Hepatocyte (in vitro differentiated cells): ENCODE results near the gene LRRTM1. TPM values are rescaled to one million over a fixed set of nuclear protein-coding genes. Genes with fewer than 3 reads are reported as not detected.

Source experiments
- DNase-seq: peaks from one replicate; pipeline ENCODE4 v3.0.0-alpha.2; 2016; ENCODE audit warnings: low spot score
- H2AFZ ChIP-seq: fragments of 200-600 bp; sonication (generic); 2 replicates; pipeline ENCODE4 v1.6.0; 2016; ENCODE audit warnings: antibody characterized with exemption, mild to moderate bottlenecking
- H3K27ac ChIP-seq: fragments of 200-600 bp; sonication (generic); 2 replicates; pipeline ENCODE4 v1.5.1; 2016; ENCODE audit warnings: mild to moderate bottlenecking
- H3K27me3 ChIP-seq: fragments of 200-600 bp; sonication (generic); 2 replicates; pipeline ENCODE4 v1.6.1; 2016
- H3K36me3 ChIP-seq: fragments of 200-600 bp; sonication (generic); replicated peaks from 2 replicates; pipeline ENCODE4 v1.5.1; 2016; ENCODE audit warnings: low read depth; ENCODE audit not compliant: insufficient read depth
- H3K4me1 ChIP-seq: fragments of 200-600 bp; sonication (generic); 2 replicates; pipeline ENCODE4 v1.5.1; 2016; ENCODE audit warnings: mild to moderate bottlenecking, moderate library complexity; ENCODE audit not compliant: insufficient read depth
- H3K4me2 ChIP-seq: fragments of 200-600 bp; sonication (generic); 2 replicates; pipeline ENCODE4 v1.6.0; 2016
- H3K4me3 ChIP-seq: fragments of 200-600 bp; sonication (generic); 2 replicates; pipeline ENCODE4 v1.5.1; 2016; ENCODE audit warnings: mild to moderate bottlenecking
- H3K79me2 ChIP-seq: fragments of 200-600 bp; sonication (generic); 2 replicates; pipeline ENCODE4 v1.6.0; 2017; ENCODE audit warnings: mild to moderate bottlenecking
- H3K9me2 ChIP-seq: fragments of 200-600 bp; sonication (generic); replicated peaks from 2 replicates; pipeline ENCODE4 v1.6.0; 2017; ENCODE audit warnings: mild to moderate bottlenecking; ENCODE audit not compliant: insufficient read depth
- H3K9me3 ChIP-seq: fragments of 200-600 bp; sonication (generic); 2 replicates; pipeline ENCODE4 v1.5.1; 2016; ENCODE audit warnings: low read depth, mild to moderate bottlenecking
- H4K20me1 ChIP-seq: fragments of 200-600 bp; sonication (generic); 2 replicates; pipeline ENCODE4 v1.6.0; 2016; ENCODE audit warnings: mild to moderate bottlenecking; ENCODE audit not compliant: insufficient read depth, poor library complexity, severe bottlenecking
- CTCF ChIP-seq: fragments of 200-600 bp; sonication (generic); IDR thresholded peaks from 2 replicates; pipeline ENCODE4 v1.5.1; 2016; ENCODE audit warnings: antibody characterized with exemption, mild to moderate bottlenecking; ENCODE audit not compliant: poor library complexity
- EZH2 ChIP-seq: fragments of 200-600 bp; sonication (generic); IDR thresholded peaks from 2 replicates; pipeline ENCODE4 v1.6.1; 2016; ENCODE audit warnings: antibody characterized with exemption, mild to moderate bottlenecking, borderline replicate concordance
- EZH2phosphoT487 ChIP-seq: fragments of 200-600 bp; sonication (generic); IDR thresholded peaks from one replicate; pipeline ENCODE4 v1.6.1; 2018; ENCODE audit warnings: antibody characterized with exemption, mild to moderate bottlenecking, low read depth, moderate library complexity; ENCODE audit not compliant: unreplicated experiment, severe bottlenecking
- WGBS: methylation state at CpG from one replicate; pipeline ENCODE4 v1.1.6; 2016; ENCODE audit warnings: low lambda C conversion rate; ENCODE audit errors: missing lambda C conversion rate; 5-methylcytosine and 5-hydroxymethylcytosine counted together
- polyA plus RNA-seq: library from polyadenylated mRNA; unstranded; fragments of >200 nt; fragmentation: Nextera tagmentation; extraction: Ambion mirVana; gene quantifications from 2 replicates; pipeline ENCODE4 v1.2.1, GENCODE V29; 2016
- total RNA-seq: library from RNA; depleted of rRNA; stranded (reverse); fragments of >200 nt; gene quantifications from 2 replicates; pipeline ENCODE4 v1.2.3, GENCODE V29; 2014

LRRTM1 gene
- total and polyA plus RNA-seq, 2 experiments from 2014 or later, result 1.3 to 2.7 TPM

- peak overlapping the region; percentile 11 for H2AFZ ChIP-seq
These were observed 2.1 kb downstream of the LRRTM1 start for GRCh38 chr2:80302314-80303005.

GRCh38 chr2:80302001-80302313 is 2.6 kb downstream of the LRRTM1 start:
- WGBS, result 27% methylated on average over 12 of the region's 12 CpGs
- Histone ChIP-seq H3K4me2 (peak overlapping the region; percentile 99), H2AFZ (peak overlapping the region; percentile 11)

More at GRCh38 chr2:80302314-80303005, 2.1 kb downstream of the LRRTM1 start:
- H3K4me2 ChIP-seq, result peak overlapping the region; percentile 99
- no peaks in the 10 kb centered on the region for H3K79me2 ChIP-seq
- H3K9me2 ChIP-seq, result no peaks in the 10 kb centered on the region
- H3K36me3 ChIP-seq, result no peaks in the 10 kb centered on the region
- no peak for DNase-seq
- peaks cover 21% of the 10 kb centered on the region for H3K4me1 ChIP-seq
- TF ChIP-seq EZH2phosphoT487, result no peak
- no peak for TF ChIP-seq CTCF
- TF ChIP-seq EZH2, result no peak
- WGBS, result 9% methylated on average over 50 of the region's 50 CpGs
- H3K27ac ChIP-seq, result no peak overlapping the region
- peaks cover 81% of the 10 kb centered on the region for H3K27me3 ChIP-seq
- H3K4me3 ChIP-seq, result no peak overlapping the region
- no peaks in the 10 kb centered on the region for H4K20me1 ChIP-seq
- H3K9me3 ChIP-seq, result no peaks in the 10 kb centered on the region

GRCh38 chr2:80300954-80301353 is 3.6 kb downstream of the LRRTM1 start:
- DNase-seq, result no peak
- Histone ChIP-seq H3K27ac (no peak overlapping the region), H3K9me2 (no peaks in the 10 kb centered on the region), H3K79me2 (no peaks in the 10 kb centered on the region), H3K27me3 (peaks cover 71% of the 10 kb centered on the region), H3K4me3 (no peak overlapping the region), H3K9me3 (no peaks in the 10 kb centered on the region), H2AFZ (no peak overlapping the region), H3K4me1 (peaks cover 21% of the 10 kb centered on the region), H3K36me3 (no peaks in the 10 kb centered on the region), H3K4me2 (peak overlapping the region; percentile 4), H4K20me1 (no peaks in the 10 kb centered on the region)
- 19% methylated on average over 1 of the region's 1 CpG for WGBS
- no peak for TF ChIP-seq CTCF
- peak; percentile 32 for TF ChIP-seq EZH2
- TF ChIP-seq EZH2phosphoT487, result no peak

More at GRCh38 chr2:80302001-80302313, 2.6 kb downstream of the LRRTM1 start:
- Histone ChIP-seq H3K4me1 (peaks cover 21% of the 10 kb centered on the region), H3K27ac (no peak overlapping the region), H3K9me2 (no peaks in the 10 kb centered on the region), H3K27me3 (peaks cover 79% of the 10 kb centered on the region), H4K20me1 (no peaks in the 10 kb centered on the region), H3K9me3 (no peaks in the 10 kb centered on the region), H3K79me2 (no peaks in the 10 kb centered on the region), H3K36me3 (no peaks in the 10 kb centered on the region), H3K4me3 (no peak overlapping the region)
- no peak for TF ChIP-seq EZH2phosphoT487
- TF ChIP-seq EZH2, result no peak
- no peak for TF ChIP-seq CTCF
- no peak for DNase-seq
